Stimulated activated naive CD8-positive, alpha-beta T cell treated with anti-CD3 and anti-CD28 coated beads, Interleukin-15, Interleukin-2, amounts not matched to agents 100 ng/mL and 50 ng/mL, for 24 hours (primary cell): ENCODE results near the gene NEBL.

ENCODE experiments used
- H3K27ac Mint-ChIP-seq: one replicate; pipeline ENCODE4 v1.8.0; 2021; ENCODE audit warnings: mild to moderate bottlenecking, mixed read lengths
- H3K27me3 Mint-ChIP-seq: one replicate; pipeline ENCODE4 v1.8.0; 2021; ENCODE audit warnings: mixed read lengths
- H3K36me3 Mint-ChIP-seq: one replicate; pipeline ENCODE4 v1.8.0; 2021; ENCODE audit warnings: low read depth, mixed read lengths
- H3K4me1 Mint-ChIP-seq: one replicate; pipeline ENCODE4 v1.8.0; 2021; ENCODE audit warnings: low read depth, mixed read lengths
- H3K4me3 Mint-ChIP-seq: one replicate; pipeline ENCODE4 v1.8.0; 2021; ENCODE audit warnings: mild to moderate bottlenecking, mixed read lengths
- H3K9me3 Mint-ChIP-seq: one replicate; pipeline ENCODE4 v1.8.0; 2021; ENCODE audit warnings: mixed read lengths

The NEBL gene

GRCh38 chr10:20745556-20746375, 151.3 kb downstream of the NEBL start:
- H3K9me3 Mint-ChIP-seq, result peaks cover 18% of the 10 kb centered on the region
- no peak overlapping the region for H3K27ac Mint-ChIP-seq
- H3K4me3 Mint-ChIP-seq, result no peak overlapping the region
- peaks cover 4% of the 10 kb centered on the region for H3K36me3 Mint-ChIP-seq
- no peaks in the 10 kb centered on the region for H3K4me1 Mint-ChIP-seq
- H3K27me3 Mint-ChIP-seq, result no peaks in the 10 kb centered on the region

- Mint-ChIP-seq H3K36me3 (peaks cover 1% of the 10 kb centered on the region), H3K4me3 (no peak overlapping the region), H3K4me1 (no peaks in the 10 kb centered on the region), H3K9me3 (peaks cover 9% of the 10 kb centered on the region), H3K27me3 (no peaks in the 10 kb centered on the region), H3K27ac (no peak overlapping the region)
These were observed 152.3 kb downstream of the NEBL start for GRCh38 chr10:20744821-20745220.

- Mint-ChIP-seq H3K36me3 (no peaks in the 10 kb centered on the region), H3K4me3 (no peak overlapping the region), H3K27me3 (no peaks in the 10 kb centered on the region), H3K4me1 (no peaks in the 10 kb centered on the region), H3K27ac (no peak overlapping the region), H3K9me3 (peaks cover 10% of the 10 kb centered on the region)
These were observed 153.2 kb downstream of the NEBL start for GRCh38 chr10:20743942-20744341.

- H3K4me1 Mint-ChIP-seq, result no peaks in the 10 kb centered on the region
- peaks cover 10% of the 10 kb centered on the region for H3K9me3 Mint-ChIP-seq
- no peak overlapping the region for H3K4me3 Mint-ChIP-seq
- H3K27ac Mint-ChIP-seq, result no peak overlapping the region
- no peaks in the 10 kb centered on the region for H3K27me3 Mint-ChIP-seq
- H3K36me3 Mint-ChIP-seq, result no peaks in the 10 kb centered on the region
These were observed 154.2 kb downstream of the NEBL start for GRCh38 chr10:20742737-20743541.

DNA sequence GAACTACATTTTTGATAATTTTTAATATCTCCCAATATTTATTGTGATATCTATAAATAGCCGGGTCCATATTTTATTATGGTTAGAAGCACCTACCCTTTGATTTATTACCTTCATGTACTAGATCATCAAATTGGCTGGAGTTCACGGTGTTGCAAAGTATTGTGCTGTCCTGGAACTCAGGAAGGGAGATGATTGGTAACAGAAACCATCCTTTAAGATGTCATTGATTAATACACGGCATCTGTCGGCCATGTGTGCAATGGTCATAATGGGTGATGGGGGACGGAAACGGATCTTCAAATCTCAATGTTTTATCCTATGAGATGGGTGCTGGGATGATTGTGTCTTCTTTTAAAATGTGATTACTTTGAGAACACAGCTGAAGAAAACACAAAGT, 157.0 kb downstream of the NEBL start:
- Mint-ChIP-seq H3K4me1 (no peaks in the 10 kb centered on the region), H3K4me3 (no peak overlapping the region), H3K36me3 (no peaks in the 10 kb centered on the region), H3K27ac (no peak overlapping the region), H3K9me3 (peaks cover 10% of the 10 kb centered on the region), H3K27me3 (no peaks in the 10 kb centered on the region)

- H3K4me3 Mint-ChIP-seq, result no peak overlapping the region
- H3K27me3 Mint-ChIP-seq, result no peaks in the 10 kb centered on the region
- no peaks in the 10 kb centered on the region for H3K4me1 Mint-ChIP-seq
These were observed 160.0 kb downstream of the NEBL start for GRCh38 chr10:20737107-20737506.

More at GRCh38 chr10:20737107-20737506, 160.0 kb downstream of the NEBL start:
- H3K9me3 Mint-ChIP-seq, result peaks cover 10% of the 10 kb centered on the region
- H3K27ac Mint-ChIP-seq, result no peak overlapping the region
- H3K36me3 Mint-ChIP-seq, result no peaks in the 10 kb centered on the region
